HUDEP-2 (cell line): ENCODE results near the gene DTX3L.
"Not testable (repeated sequence)": the region's sequence is repeated elsewhere in the genome, so short reads cannot be mapped to it uniquely, and the experiment has no call there.

Experiments used
- DNase-seq, 76 experiments: peaks; one replicate each; lab custom pipeline; 2025; ENCODE audit not compliant: unreplicated experiment in 76 of 76; lab: John Stamatoyannopoulos, UW

The DTX3L gene

GRCh38 chr3:122560680-122561079 lies 3.5 kb upstream of the DTX3L start:
- DNase-seq = peak in 35 of 76 experiments; percentile 2 to 66 (median 25)

- peak in 3 of 76 experiments; percentile 14 to 16 (median 15) for DNase-seq
Observed at GRCh38 chr3:122562923-122563716, 1.0 kb upstream of the DTX3L start.

GRCh38 chr3:122563717-122564025 lies 467 bp upstream of the DTX3L start:
- DNase-seq = peak in 3 of 76 experiments; percentile 10 to 40 (median 18)

GRCh38 chr3:122568131-122568530 lies 4.0 kb downstream of the DTX3L start:
- not testable (repeated sequence) for DNase-seq

DNA sequence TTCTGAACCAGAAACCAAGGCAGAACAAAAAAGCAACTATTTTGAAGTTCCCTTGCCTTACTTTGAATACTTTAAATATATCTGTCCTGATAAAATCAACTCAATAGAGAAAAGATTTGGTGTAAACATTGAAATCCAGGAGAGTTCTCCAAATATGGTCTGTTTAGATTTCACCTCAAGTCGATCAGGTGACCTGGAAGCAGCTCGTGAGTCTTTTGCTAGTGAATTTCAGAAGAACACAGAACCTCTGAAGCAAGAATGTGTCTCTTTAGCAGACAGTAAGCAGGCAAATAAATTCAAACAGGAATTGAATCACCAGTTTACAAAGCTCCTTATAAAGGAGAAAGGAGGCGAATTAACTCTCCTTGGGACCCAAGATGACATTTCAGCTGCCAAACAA lies 4.6 kb downstream of the DTX3L start:
- DNase-seq = no peak

DNA sequence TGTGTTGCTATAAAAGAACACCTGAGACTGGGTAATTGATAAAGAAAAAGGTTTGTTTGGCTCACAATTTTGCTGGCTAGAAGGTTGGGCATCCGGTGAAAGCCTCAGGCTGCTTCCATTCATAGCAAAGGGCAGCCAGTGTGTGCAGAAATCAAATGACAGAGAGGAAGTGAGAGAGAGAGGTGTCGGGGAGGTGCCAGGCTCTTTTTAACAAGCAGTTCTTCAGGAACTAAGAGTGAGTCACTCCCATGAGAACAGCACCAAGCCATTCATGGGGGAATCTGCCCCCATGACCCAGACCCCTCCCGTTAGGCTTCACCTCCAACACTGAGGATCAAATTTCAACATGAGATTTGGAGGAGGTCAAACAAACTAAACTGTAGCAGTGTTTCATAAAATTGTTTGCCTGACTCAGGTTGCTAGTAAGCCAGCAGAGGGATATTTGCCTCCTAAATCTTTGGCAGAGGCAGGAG lies 8.8 kb downstream of the DTX3L start:
- no peak for DNase-seq

- DNase-seq = no peak
Observed at GRCh38 chr3:122576174-122576940, 12.2 kb downstream of the DTX3L start.

DNA sequence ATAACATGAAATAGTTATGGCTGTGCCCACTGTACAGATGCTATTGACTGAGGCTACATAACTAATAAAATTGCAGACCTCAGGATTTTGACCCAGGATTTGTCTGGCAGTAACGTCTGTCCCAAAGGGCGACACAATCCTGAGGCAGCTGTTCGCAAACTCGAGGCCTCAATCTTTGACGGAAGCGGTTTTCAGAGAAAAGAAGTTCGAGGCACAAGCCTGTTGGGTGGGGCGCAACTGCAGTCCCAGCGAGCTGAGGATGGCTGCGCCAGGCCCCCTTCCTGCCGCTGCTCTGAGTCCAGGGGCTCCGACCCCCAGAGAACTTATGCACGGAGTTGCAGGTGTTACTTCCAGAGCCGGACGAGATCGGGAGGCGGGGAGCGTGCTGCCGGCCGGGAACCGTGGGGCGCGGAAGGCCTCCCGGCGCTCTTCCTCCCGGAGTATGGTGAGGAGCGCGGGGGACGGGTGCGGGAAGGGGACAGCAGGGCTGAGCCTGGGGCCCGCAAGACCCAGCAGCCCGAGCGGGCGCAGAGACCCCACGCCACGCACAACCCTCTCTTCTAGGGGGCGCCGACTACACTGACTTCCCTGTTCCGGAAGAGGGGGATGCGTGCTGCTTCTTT lies 13.4 kb downstream of the DTX3L start, which contains the start of gene PARP15:
PARP15 (plus strand) TSS at position 242 of the 623 bp plus-strand sequence; CDS start at position 260, 18 bp downstream.
- DNase-seq = peak in 49 of 76 experiments; percentile 4 to 53 (median 28)

DNA sequence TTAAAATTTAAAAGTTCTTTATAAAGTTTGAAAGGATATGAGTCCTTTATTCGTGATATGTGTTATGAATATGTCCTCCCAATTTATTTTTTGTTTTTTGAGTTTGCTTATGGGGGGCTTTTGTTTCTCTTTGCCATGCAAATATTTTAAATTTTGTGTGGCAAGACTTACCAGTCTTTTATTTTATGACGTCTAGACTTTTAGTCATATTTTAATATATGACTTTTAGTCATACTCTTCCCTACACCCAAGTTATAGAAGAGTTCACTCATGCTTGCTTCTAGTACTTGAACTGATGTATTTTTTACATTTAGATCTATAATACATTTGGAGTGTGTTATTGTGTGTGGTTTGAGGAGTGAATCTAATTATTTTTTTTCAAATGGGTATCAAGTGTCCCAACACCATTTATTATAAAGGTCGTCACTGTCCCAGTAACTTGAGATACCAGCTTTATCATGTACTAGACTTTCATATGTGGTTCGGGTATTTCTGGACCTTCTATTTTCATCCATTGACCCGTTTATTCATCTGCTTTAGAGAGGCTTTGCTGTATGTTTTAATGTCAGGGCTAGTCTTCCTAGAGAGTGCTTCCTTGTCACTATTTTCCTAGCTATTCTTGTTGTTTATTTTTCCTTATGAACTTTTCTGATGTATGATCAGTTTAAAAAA lies 14.1 kb downstream of the DTX3L start:
- DNase-seq = peak in 2 of 76 experiments; percentile 12 to 29

DNA sequence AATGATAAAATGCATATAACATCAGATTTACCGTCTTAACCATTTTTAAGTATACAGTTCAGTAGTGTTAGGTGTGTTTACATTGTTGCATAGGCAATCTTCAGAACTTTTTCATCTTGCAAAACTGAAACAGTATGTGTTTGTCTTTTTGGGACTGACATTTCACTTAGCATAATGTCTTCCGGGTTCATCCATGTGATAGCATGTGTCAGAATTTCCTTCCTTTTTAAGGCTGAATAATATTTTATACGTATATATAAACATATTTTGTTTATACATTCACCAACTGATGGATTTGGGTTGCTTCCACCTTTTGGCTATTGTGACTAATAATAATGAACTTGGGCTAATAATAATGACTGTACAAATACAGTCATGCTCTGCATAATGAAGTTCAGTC lies 16.3 kb downstream of the DTX3L start:
- no peak for DNase-seq

DNA sequence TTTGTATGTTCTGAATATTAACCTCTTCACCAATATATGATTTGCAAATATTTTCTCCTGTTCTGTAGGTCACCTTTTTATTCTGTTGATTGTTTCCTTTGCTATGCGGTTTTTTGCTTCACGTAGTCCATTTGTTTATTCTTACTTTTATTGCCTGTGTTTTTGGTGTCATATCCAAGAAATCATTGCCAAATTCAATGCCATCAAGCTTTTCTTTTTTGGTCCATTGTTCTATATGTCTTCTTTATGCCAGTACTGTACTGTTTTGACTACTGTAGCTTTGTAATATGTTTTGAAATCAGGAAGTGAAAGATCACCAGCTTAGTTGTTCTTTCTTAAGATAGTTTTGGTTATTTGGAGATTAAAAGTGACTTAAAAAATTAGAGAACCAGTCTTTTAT lies 17.5 kb downstream of the DTX3L start:
- DNase-seq = no peak

DNA sequence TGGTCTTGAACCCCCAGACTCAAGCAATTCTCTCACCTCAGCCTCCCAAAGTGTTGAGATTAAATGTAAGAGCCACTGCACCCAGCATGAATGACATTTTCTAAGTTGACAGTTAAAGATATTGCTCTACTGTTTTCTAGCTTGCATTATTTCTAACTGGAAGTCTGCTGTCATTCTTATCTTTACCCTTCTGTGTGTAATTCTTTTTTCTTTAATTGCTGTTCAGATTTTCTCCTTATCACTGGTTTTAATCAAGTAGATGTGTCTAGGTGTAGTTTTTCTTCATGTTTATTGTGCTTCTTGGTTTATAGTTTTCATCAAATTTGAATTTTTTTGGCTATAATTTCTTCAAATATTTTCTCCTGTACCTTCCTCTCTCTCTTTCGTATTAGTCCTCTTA lies 18.3 kb downstream of the DTX3L start:
- no peak for DNase-seq

DNA sequence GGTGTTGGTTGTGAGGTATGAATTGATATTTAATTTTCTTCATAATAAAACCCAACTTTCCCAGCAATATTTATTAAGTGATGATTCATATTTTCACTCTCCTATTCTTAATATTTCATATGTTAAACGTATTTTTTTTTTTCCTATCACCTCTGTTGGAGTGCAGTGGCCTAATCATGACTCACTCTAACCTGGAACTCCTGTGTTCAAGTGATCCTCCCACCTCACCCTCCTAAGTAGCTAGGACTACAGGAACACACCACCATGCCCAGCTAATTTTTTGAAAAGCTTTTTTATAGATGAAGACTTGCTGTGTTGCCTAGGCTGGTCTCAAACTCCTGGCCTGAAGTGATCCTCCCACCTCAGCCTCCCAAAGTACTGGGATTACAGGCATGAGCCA lies 22.0 kb downstream of the DTX3L start:
- DNase-seq = no peak

- DNase-seq = no peak
Observed at GRCh38 chr3:122586773-122587485, 22.8 kb downstream of the DTX3L start.

DNA sequence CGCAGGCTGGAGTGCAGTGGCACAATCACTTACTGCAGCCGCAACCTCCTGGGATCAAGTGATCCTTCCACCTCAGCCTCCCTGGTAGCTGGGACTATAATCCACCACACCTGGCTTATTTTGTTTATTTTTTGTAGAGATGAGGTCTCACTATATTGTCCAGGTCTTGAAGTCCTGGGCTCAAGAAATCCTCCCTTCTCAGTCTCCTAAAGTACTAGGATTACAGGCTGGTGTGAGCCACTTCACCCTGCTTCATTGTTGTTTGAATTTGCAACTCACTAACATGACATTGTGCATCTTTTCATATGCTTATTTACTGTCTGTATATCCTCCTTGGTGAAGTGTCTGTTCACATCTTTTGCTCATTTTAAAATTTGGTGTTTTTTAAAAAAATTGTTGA lies 23.4 kb downstream of the DTX3L start:
- no peak for DNase-seq

DNA sequence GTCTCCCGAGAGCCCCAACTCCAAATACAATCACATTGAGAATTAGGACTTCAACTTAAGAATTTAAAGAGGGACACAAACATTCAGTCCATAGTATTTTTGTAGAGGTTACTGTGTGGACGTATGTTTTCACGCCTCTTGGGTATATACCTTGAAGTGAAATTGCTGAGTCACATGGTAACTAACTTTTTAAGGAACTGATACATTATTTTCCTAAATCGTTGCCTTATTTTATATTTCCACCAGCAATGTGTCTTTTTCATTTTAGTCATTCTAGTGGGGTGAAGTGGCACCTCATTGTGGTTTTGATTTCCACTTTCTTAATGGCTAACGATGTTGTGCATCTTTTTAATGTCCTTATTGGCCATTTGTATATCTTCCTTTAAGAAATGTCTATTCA lies 25.2 kb downstream of the DTX3L start:
- no peak for DNase-seq

GRCh38 chr3:122590610-122591009 lies 26.5 kb downstream of the DTX3L start:
- no peak for DNase-seq

- DNase-seq = no peak
Observed at GRCh38 chr3:122594025-122594424, 29.9 kb downstream of the DTX3L start.

- no peak for DNase-seq
Observed at GRCh38 chr3:122598151-122598550, 34.0 kb downstream of the DTX3L start.

DNA sequence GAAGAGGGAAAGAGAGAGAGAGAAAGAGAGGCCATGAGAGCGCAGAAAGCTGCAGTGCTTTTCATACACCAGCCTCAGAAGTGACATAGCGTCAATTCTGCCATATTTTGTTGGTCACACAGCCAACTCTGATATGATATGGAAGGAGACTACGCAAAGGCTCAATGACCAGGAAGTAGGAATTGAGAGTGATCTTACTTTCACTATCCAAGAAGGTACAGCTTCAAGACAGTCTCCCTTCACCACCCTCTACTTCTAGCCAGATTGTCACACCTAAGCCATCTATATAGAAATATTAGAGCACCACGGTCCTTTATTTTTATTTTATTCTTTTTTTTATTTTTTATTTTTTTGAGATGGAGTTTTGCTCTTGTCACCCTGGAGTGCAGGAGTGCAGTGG lies 34.4 kb downstream of the DTX3L start:
- DNase-seq = no peak
